Peyer's patch (tissue), 4 donors: ENCODE data around the gene CLCN2.
A peak's percentile ranks its signal among the peaks of the same experiment; 100 is the strongest.

Experiments
- POLR2A ChIP-seq, 2 donors: fragments of 450-650 bp; IDR thresholded peaks; one replicate each; pipeline ENCODE4 v1.5.1; 2017; ENCODE audit warnings: antibody characterized with exemption in 2 of 2, mild to moderate bottlenecking in 2 of 2, moderate library complexity in 2 of 2
- TF ChIP-seq, protein P1 (sequence below), 6 experiments: fragments of 450-650 bp in 4 of 6; fragments of 200-600 bp in 2 of 6; sonication (generic) in 1 of 6; IDR thresholded peaks; one replicate each; pipeline ENCODE4 v1.5.1; 2017 to 2019; ENCODE audit warnings: antibody characterized with exemption in 6 of 6, mild to moderate bottlenecking in 3 of 6, moderate library complexity in 1 of 6

DNA sequence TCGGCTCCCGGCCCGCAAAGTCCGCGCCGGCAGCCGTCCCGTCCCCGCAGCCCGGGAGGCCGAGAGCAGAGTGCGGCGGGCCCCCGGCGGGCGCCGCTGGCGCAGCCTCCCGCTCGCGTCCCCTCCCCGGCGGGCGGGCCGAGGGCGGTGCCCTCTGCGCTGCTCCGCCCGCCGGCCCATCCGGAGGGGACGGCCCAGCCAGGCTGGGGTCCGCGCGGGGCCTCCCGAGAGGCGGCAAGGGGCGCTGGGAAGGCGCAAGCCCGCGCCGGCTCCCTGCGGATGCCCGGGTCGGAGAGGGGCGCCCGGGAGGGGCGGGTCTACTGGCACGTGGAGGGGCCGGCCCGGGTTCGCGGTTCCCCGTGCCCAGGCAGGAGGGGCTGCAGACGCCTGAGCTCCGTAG, at the start of gene CLCN2, which contains the start of gene POLR2H:
- TF ChIP-seq, protein P1, sequence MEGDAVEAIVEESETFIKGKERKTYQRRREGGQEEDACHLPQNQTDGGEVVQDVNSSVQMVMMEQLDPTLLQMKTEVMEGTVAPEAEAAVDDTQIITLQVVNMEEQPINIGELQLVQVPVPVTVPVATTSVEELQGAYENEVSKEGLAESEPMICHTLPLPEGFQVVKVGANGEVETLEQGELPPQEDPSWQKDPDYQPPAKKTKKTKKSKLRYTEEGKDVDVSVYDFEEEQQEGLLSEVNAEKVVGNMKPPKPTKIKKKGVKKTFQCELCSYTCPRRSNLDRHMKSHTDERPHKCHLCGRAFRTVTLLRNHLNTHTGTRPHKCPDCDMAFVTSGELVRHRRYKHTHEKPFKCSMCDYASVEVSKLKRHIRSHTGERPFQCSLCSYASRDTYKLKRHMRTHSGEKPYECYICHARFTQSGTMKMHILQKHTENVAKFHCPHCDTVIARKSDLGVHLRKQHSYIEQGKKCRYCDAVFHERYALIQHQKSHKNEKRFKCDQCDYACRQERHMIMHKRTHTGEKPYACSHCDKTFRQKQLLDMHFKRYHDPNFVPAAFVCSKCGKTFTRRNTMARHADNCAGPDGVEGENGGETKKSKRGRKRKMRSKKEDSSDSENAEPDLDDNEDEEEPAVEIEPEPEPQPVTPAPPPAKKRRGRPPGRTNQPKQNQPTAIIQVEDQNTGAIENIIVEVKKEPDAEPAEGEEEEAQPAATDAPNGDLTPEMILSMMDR (IDR thresholded peaks at IDR 0.05): peak in 1 of 6 experiments; percentile 7
- peak; percentile 72 to 82 for TF ChIP-seq POLR2A (IDR thresholded peaks at IDR 0.05)
